Neuronal stem cell (in vitro differentiated cells): ENCODE results near the gene NAV1.

Experiments used
- DNase-seq: peaks from one replicate; pipeline ENCODE4 v3.0.0-alpha.2; 2013; ENCODE audit warnings: low spot score
- H2AFZ ChIP-seq: one replicate; pipeline ENCODE4 v1.6.1; 2013; ENCODE audit warnings: mild to moderate bottlenecking, low read length, inconsistent platforms
- H2AK5ac ChIP-seq: 2 replicates; pipeline ENCODE4 v1.6.1; 2013; ENCODE audit warnings: low read depth, mild to moderate bottlenecking, inconsistent platforms, low read length, moderate library complexity, mixed read lengths
- H2BK120ac ChIP-seq: 2 replicates; pipeline ENCODE4 v1.6.1; 2013; ENCODE audit warnings: low read depth, mild to moderate bottlenecking, inconsistent platforms, low read length, moderate library complexity, mixed read lengths
- H2BK12ac ChIP-seq: one replicate; pipeline ENCODE4 v1.6.1; 2013; ENCODE audit warnings: low read length, inconsistent platforms
- H2BK15ac ChIP-seq: 2 replicates; pipeline ENCODE4 v1.6.1; 2013; ENCODE audit warnings: mild to moderate bottlenecking, low read length, inconsistent platforms, mixed read lengths
- H2BK5ac ChIP-seq: one replicate; pipeline ENCODE4 v1.6.1; 2013; ENCODE audit warnings: inconsistent platforms, mild to moderate bottlenecking, low read length, moderate library complexity
- H3K14ac ChIP-seq: one replicate; pipeline ENCODE4 v1.6.1; 2013; ENCODE audit warnings: low read length, inconsistent platforms
- H3K18ac ChIP-seq: 2 replicates; pipeline ENCODE4 v1.6.1; 2013; ENCODE audit warnings: low read length, inconsistent platforms
- H3K23ac ChIP-seq: 2 replicates; pipeline ENCODE4 v1.6.1; 2013; ENCODE audit warnings: low read depth, mild to moderate bottlenecking, mixed read lengths, low read length, inconsistent platforms; ENCODE audit not compliant: poor library complexity
- H3K27ac ChIP-seq: replicated peaks from 3 replicates; pipeline ENCODE4 v1.5.1; 2013; ENCODE audit warnings: low read length, inconsistent platforms
- H3K27me3 ChIP-seq, 3 experiments: 2 replicates each; pipeline ENCODE4 v1.6.1; 2013; ENCODE audit warnings: low read length in 3 of 3, mild to moderate bottlenecking in 2 of 3, inconsistent platforms in 1 of 3, low read depth in 1 of 3, mixed read lengths in 1 of 3, moderate library complexity in 1 of 3; ENCODE audit not compliant: control insufficient read depth in 3 of 3, insufficient read depth in 3 of 3
- H3K36me3 ChIP-seq, 2 donors: replicated peaks in 1 of 2; 2 replicates each; pipeline ENCODE4 v1.6.1; 2013; ENCODE audit warnings: low read length in 2 of 2; ENCODE audit not compliant: control insufficient read depth in 2 of 2, insufficient read depth in 2 of 2
- H3K4ac ChIP-seq: 2 replicates; pipeline ENCODE4 v1.6.1; 2013; ENCODE audit warnings: inconsistent platforms, mild to moderate bottlenecking, low read length, moderate library complexity
- H3K4me1 ChIP-seq, 2 donors: 1 replicate in 1 of 2; 2 replicates in 1 of 2; pipeline ENCODE4 v1.6.1; 2013; ENCODE audit warnings: low read length in 2 of 2, low read depth in 1 of 2; ENCODE audit not compliant: control insufficient read depth in 2 of 2, insufficient read depth in 1 of 2
- H3K4me2 ChIP-seq: one replicate; pipeline ENCODE4 v1.6.1; 2013; ENCODE audit warnings: mild to moderate bottlenecking, low read length, inconsistent platforms; ENCODE audit not compliant: insufficient read depth, poor library complexity, severe bottlenecking
- H3K4me3 ChIP-seq, 2 donors: 2 replicates each; pipeline ENCODE4 v1.5.1; 2013; ENCODE audit warnings: low read length in 2 of 2, mild to moderate bottlenecking in 2 of 2, inconsistent platforms in 1 of 2, moderate library complexity in 1 of 2
- H3K79me1 ChIP-seq: one replicate; pipeline ENCODE4 v1.6.1; 2013; ENCODE audit warnings: low read depth, mild to moderate bottlenecking, inconsistent platforms, low read length, moderate library complexity
- H3K9ac ChIP-seq: one replicate; pipeline ENCODE4 v1.6.1; 2013; ENCODE audit warnings: mild to moderate bottlenecking, low read depth, low read length, inconsistent platforms; ENCODE audit not compliant: poor library complexity
- H3K9me3 ChIP-seq, 2 donors: replicated peaks in 1 of 2; 2 replicates each; pipeline versions ENCODE3 to v1.6.1; 2013; ENCODE audit warnings: low read length in 2 of 2, mild to moderate bottlenecking in 2 of 2, inconsistent platforms in 1 of 2, low read depth in 1 of 2, mixed read lengths in 1 of 2, moderate library complexity in 1 of 2; ENCODE audit not compliant: control insufficient read depth in 2 of 2, insufficient read depth in 1 of 2
- H4K8ac ChIP-seq: one replicate; pipeline ENCODE4 v1.6.1; 2013; ENCODE audit warnings: low read depth, mild to moderate bottlenecking, inconsistent platforms, low read length, moderate library complexity
- H4K91ac ChIP-seq: one replicate; pipeline ENCODE4 v1.6.1; 2013; ENCODE audit warnings: low read length, low read depth, mild to moderate bottlenecking, inconsistent platforms; ENCODE audit not compliant: poor library complexity
- WGBS, 2 donors: extraction: QIAGEN DNeasy Blood & Tissue Kit; methylation state at CpG; one replicate each; pipeline ENCODE4 v1.1.7; 2013; ENCODE audit warnings: missing lambda C conversion rate in 2 of 2, mixed read lengths in 1 of 2; ENCODE audit not compliant: insufficient read length in 2 of 2, insufficient replicate concordance in 1 of 2; ENCODE audit errors: extremely low coverage in 2 of 2; 5-methylcytosine and 5-hydroxymethylcytosine counted together

NAV1 gene

DNA sequence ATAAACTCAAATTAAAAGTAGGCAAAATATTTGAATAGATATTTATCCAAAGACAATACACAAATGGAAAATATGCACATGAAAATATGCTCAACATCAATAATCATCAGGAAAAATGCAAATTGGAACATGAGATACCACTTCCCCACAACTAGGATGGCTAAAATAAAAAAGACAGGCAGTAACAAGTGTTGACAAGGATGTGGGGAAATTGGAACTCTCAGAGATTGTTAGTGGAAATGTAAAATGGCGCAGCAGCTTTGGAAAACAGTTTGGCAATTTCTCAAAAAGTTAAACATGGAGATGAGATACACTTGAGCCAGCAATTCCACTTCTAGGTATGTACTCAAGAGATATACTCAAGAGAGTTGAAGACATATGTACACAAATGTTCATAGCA is 48.8 kb downstream of the NAV1 start:
- DNase-seq, result no peak
- Histone ChIP-seq H2AK5ac (no peak overlapping the region), H3K27me3 (peaks cover 0 to 4% (median 0%) of the 10 kb centered on the region in 3 experiments), H3K18ac (no peak overlapping the region), H3K23ac (no peak overlapping the region), H2AFZ (no peak overlapping the region), H2BK5ac (no peak overlapping the region), H2BK120ac (no peak overlapping the region), H2BK12ac (no peak overlapping the region), H3K4me3 (no peak overlapping the region), H3K36me3 (no peaks in the 10 kb centered on the region), H3K4ac (no peak overlapping the region), H3K27ac (no peak overlapping the region), H3K79me1 (no peaks in the 10 kb centered on the region), H3K4me2 (no peak overlapping the region), H2BK15ac (no peak overlapping the region), H3K4me1 (peaks cover 0 to 12% of the 10 kb centered on the region in 2 donors), H3K9me3 (no peaks in the 10 kb centered on the region), H3K14ac (no peak overlapping the region), H3K9ac (no peak overlapping the region), H4K91ac (no peak overlapping the region), H4K8ac (no peak overlapping the region)
- no CpG with 5 or more reads among the region's 1 CpG for WGBS, 2 donors
